ENCODE data around the gene FAM193B.
"Not testable (repeated sequence)": the region's sequence is repeated elsewhere in the genome, so short reads cannot be mapped to it uniquely, and the experiment has no call there.

The FAM193B gene

DNA sequence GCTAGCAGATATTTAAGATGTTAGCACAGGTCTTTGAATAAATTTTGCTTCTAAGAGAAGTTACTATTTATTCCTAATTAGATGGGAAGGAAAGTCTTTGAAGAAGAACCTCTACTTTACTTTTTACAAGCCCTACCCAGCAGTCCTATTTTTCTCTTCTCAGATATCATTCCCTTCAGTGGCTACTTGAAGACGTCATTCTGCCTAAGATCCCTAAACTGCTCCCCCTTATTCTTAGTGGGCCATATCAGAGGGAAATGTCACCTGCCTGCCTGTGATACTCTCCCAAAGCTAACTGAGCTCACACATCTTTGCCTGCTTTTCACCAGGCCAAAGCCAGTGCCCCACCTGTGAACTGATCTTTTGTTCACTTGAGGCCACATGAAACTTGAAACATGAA lies 21.1 kb upstream of the FAM193B start:
- no peak for DNase-seq

DNA sequence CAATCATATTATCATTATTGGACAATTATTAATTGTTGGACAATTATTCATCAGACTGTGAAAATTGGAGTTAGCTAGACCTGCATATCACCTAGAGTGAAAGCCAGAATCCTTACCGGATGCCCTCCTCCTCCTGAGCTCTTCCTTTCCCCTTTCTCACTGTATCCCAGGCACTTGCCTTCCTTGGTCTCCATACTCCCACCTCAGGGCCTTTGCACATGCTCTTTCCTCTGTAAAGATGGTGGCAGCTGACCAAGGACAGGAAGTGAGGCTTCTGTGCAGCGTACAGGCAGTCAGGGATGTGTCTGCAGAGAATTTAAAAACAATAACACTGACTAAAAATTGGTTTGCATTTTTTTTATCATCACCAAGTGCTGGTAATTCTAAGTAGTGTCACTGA lies 15.5 kb upstream of the FAM193B start:
- no peak for DNase-seq

DNA sequence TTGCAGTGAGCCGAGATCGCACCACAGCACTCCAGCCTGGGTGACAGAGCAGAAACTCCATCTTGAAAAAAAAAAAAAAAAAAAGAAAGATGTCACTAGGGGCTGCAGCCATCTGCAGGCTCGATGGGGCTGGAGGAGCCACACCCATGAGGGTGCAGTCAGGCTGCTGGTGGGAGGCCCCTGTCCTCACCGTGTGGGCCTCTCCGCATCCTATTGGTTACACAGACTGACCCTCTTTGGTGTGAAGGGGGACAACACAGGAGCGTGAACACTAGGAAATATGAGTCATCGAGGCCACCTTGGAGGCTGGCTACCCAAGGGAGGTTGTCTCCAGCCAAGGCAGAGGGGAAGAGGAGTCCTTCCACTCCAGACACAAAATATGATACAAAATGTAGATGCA lies 14.0 kb upstream of the FAM193B start:
- no peak for DNase-seq

DNA sequence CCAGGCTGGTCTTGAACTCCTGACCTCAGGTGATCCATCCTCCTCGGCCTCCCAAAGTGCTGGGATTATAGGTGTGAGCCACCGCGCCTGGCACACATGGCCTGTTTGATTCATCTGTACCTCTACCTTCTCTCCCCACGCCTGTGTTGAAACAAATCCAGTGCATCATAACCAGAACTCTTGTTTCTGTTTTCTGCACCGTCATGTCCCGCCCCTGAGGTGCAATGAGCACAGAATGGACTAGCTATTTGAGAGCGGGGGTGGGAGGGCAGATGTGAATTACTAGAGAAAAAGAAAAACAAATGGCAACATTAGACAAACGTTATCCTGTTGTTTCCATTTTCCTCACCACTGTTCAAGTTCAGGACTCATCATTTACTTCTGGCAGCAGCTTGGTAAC lies 10.7 kb upstream of the FAM193B start:
- DNase-seq: no peak

DNA sequence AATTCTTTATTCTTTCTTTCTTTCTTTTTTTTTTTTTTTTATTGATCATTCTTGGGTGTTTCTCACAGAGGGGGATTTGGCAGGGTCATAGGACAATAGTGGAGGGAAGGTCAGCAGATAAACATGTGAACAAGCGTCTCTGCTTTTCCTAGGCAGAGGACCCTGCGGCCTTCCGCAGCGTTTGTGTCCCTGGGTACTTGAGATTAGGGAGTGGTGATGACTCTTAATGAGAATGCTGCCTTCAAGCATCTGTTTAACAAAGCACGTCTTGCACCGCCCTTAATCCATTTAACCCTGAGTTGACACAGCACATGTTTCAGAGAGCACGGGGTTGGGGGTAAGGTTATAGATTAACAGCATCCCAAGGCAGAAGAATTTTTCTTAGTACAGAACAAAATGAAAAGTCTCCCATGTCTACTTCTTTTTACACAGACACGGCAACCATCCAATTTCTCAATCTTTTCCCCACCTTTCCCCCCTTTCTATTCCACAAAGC lies 5.1 kb upstream of the FAM193B start:
- not testable (repeated sequence) for DNase-seq

DNA sequence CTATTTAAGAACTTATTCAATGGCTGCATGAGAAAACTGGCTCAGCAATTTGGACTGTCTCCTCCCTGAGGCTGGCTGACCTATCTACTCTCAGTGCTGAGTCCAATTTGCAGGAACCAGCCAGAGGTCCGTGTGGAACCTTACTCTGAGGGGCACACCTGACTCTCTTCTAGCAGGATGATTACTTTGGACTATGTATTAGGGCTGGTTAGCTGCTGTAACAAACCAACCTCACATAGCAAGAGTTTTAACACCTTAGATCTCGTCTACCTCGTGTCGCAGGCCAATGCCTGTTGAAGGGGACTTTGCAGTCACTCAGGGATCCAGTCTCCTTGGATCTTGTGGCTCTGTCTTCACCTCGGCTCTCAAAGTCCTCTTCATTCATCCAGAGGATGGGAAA lies 3.4 kb upstream of the FAM193B start:
- no peak for DNase-seq

DNA sequence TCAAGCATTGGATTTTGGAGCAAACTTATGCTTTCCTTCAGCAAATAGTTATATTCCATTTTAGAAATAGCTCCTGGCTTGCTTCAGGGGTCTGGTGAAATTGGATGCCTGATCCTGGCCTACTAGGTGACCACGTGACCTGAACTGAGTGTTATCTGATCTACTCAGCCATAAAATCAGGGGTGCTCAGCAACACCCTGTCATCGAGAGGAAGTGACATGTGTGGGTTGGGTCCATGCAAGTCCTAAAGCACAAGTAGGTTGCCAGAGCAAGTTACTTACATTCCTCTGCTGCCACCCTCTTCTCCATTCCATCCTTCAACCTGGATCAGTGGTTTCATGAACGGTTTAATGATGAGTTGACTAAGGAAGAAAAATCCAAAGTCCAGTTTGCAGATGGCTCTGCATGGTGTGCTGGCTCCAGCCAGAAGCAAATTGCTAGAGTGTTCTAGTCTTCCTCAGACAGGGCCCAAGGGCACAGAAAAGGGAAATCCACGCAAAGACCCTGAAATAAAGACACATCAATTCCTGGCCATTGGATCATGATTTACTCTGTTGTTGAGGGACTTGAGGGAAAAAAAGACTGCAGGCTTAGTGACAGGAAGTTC lies 2.8 kb upstream of the FAM193B start:
- no peak for DNase-seq

DNA sequence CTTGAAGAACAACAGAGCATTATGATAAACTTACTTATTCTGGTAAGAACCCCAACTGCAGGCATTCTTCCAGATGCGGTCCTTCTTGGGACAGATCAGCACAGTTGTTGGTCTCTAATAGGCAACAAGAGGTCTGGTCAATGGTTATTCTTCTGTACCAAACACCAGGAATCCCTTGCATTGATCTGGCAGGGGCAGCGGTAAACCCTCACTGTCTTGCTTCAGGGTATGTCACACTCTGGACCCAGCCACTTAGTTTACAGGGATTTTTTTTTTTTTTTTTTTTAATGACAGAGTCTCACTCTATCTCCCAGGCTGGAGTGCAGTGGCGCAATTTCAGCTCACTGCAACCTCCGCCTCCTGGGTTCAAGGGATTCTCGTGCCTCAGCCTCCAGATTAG lies 1.3 kb upstream of the FAM193B start:
- DNase-seq: no peak

DNA sequence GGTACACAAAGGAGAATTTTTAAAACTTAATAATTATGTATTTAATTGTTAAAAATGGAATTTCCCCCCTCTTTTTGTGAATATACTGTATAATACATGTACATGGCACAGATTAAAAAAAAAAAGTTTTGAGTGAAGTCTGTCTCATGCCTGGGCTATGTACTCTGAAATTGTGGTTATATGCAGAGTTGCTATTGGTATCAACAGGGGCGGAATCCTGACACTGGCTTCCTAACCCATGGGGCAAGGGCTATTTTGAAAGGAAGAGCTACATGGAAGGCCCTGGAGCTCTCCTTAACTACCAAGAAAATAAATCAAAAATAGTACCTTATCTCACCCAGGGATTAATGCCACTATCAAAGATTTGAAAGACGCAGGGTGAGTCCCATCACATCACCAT lies 865 bp upstream of the FAM193B start:
- DNase-seq: no peak

DNA sequence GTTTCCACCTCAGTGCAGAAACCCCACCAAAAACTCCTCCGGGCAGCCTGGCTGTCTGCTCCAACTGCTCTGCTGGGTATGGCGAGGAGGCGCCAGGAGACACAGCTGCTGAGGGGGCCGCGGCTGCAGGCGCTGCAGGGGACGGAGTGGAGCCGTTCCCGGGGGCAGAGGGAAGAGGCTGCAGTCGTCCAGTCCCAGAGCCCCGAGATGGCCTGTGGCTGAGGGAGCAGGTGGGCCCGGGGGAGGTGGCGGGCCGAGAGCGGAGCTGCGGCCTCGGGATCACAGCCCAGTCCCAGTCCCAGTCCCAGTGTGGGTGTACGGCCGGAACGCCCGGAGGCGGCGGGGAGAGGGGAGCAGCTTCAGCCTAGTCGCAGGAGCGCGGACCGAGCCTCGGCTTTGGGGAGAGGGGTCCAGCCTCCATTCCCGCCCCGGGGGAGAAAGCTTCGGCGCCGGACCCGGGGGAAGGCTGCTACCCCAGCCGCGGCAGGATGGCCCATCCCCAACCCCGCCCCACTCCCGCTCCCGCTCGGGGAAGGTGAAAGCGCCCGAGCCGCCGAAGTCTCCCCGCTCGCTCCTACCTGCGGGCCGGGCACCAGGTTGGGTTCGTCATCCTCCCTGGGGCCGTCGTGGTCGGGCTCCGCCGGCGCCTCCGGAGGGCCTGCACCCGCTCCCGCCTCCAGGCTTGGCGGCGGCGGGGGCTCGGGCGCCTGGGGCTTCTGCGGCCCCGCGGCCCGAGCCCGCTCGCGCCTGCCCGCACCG lies 513 bp downstream of the FAM193B start:
- no peak for DNase-seq

DNA sequence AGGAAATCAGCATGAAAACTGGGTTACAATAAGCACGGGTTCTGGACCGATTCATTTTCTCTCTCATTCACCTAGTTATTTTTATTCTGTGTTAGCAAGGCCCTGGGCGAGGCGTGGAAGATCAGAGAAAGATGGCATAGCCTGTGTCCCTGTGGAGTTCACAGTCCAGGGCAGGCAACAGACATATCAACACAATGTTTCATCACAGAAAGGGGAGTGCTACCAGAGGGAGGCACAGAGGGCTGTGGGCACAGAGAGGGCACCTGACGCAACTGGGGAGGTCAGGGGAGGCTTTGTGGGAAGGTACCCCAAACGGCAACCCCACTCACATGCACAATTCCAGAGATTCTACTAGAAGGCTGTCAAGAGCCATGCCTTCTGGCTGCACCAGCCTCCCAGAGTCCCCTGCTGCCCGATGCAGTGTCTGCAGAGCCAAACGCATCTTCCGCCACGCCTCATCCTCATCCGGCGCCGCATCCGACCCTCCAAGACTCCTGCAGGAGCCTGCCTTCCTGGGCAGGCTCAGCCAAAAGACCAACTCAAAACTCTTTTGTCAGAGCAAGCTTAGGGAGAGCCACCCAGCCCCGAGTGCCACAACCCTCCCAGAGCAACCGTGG lies 1.4 kb downstream of the FAM193B start:
- DNase-seq: no peak

DNA sequence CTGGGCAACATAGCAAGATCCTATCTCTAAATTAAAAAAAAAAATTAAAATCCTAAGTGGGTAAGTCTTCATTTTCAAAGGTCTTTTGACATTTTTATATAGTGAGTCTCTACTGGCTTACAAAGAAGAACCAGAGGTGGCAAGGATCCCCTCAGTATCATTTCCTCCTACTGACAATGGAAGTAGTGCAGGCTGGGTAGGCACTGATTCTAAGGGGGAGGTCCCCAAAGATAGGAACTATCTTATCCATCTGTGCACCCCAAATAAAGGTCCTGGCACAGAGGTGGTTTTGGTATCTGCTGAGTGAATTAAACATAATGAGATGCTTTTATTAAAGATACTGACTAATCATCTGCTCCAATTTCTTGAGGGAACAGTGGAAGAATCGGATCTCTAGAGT lies 4.2 kb downstream of the FAM193B start:
- no peak for DNase-seq

DNA sequence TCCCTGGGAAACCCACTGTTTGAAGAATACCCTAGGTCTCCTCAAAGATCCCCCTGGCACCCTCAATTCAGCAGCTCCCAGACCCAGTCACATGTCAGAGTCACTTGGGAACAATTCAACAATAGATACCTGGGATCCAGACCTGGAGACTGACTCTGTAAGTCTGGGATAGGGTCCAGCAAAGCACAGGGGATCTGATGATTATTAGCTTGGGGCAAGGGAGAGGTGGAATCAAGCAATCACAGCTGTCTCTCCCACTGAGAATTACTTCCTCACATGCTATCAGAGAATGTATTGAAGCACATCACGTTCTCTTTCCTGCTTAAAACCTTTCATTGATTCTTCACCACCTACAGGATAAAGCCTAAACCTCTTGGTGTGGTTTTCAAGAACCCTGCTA lies 5.9 kb downstream of the FAM193B start:
- no peak for DNase-seq

DNA sequence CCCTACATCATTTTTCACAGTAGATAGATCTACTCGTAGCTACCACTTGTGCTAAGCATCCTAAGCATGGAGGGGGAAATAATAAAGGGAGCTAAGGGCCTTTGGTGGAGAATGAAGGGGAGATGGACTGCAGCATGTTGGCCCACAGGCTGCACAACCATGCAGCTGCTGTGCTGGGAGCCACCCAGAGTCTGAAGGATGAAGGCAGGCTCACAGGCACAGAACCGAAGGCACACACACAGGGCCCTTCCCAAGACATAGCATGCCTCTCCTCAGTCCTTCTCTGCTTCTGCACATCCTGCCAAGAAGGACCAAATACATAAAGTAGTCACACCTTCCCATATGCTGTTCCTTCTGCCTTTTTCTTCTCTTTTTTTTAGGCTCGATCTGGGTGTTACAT lies 6.6 kb downstream of the FAM193B start:
- no peak for DNase-seq

DNA sequence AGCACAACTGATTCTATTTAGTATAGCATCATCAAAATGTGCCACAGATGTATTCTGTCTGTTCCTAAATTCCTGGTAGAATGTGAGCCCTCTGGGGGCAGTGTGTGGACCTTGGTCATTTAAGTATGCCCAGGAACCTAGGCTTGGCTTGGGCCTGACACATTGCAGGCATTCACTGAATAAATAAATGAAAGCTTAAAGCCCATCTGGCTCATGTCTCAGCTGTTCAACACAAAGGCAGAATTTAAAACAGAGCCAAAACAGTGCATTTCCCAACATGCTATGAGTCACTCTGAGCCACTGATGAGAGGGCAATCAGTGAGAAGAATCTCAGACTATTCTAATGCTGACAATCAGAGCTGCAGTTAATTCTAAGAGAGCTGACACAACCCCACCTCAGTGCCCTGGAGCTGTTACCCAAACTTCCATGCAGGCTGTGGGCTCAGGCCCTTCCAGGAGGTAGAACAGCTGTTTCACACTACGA lies 8.1 kb downstream of the FAM193B start:
- no peak for DNase-seq

DNA sequence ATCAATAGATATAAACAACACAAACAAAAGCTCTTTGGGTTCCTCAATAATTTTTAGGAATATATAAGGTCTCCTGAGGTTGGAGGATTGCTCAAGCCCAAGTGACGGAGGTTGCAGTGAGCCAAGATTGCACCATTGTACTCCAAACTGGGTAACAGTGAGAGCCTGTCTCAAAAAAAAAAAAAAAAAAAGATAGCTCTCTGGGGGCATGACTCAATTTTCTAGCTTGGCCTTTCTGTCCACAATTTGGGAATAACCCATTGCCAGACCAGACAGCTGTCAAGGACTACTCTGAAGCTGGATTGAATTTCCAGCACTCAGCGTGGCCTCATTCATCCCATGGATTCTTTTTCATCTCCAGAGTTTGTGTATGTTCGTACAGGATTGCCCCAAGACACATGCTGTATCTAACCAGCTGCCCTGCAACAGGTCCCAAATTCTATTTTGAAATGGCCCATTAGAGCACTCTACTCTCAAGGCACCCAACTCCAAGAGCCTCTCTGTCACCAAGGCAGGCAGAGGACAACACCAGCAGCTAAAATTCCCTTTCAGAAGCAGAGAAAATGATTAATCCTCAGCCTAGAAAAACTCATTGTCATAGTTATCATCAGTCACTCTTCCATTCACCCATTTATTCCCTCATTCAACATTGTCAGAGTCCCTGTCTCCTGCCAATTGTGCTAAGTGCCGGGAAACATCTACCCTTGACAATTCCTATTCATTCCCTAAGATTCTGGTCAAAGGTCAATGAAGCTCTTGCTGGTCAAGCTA lies 8.7 kb downstream of the FAM193B start:
- no peak for DNase-seq

DNA sequence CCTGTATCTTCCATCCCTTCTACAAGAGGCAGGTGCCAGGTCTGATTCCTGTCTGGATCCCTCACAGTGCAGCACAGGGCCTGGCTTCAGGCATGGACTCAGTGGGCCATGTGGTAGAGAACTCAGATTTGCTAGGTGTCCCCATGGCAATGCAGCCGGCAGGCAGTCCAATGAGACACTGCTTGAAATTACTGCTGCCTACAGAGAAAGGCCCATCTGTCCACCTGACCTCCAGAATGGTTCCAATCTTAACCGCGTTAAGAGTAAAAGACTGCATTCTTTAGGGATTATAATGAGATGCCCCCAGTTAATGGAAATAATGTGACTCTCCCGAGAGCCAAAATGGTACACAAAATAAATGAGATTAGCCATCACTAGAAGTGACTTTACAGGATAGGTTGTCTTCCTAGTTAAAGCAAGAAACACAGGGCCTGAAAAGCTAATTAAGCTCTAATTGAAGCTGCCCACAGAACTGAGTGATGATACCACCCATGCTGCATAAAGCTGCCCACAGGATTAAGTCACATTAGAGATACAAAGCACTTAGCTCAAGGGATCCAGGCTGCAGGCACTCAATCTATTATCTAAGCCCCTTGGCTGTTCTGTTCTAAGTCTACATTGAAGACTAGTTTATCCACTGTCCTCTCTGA lies 11.4 kb downstream of the FAM193B start:
- DNase-seq: no peak

DNA sequence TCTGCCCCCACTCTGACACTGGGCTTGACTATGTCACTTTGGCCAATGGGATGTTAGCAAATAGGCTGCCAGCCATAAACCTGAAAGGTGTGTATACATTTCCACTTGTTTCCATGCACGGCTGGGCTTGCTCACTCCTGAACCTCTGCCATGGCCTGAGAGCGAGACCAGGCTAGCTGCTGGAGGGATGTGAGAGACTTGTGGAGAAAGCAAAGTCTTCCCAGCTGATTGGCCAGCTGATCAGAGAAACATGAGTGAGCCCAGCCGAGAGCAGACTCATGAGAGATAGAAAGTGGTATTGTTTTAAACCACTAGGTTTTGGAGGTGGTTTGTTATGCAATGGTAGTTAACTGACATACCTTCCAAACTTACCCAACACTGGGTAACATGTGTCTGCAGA lies 13.9 kb downstream of the FAM193B start:
- no peak for DNase-seq

DNA sequence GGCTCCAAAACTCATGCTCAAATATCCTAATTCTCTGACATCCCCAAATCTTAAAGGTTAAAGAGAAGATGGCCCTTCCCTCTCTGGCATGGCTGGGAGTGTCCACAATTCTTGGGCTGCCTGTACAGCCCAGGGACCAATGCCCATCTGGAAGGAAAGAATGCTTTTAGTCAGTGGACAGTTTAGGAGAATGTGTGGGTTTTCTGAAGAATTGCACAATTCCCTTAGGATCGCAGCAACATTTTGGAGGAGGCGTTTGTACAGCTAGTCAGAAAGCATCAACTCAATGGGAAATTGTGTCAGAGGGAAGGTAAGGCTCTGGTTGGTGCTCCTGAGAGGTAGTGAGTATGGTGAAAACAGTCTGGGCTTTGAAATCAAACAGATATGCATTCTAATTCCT lies 15.0 kb downstream of the FAM193B start:
- DNase-seq: no peak

DNA sequence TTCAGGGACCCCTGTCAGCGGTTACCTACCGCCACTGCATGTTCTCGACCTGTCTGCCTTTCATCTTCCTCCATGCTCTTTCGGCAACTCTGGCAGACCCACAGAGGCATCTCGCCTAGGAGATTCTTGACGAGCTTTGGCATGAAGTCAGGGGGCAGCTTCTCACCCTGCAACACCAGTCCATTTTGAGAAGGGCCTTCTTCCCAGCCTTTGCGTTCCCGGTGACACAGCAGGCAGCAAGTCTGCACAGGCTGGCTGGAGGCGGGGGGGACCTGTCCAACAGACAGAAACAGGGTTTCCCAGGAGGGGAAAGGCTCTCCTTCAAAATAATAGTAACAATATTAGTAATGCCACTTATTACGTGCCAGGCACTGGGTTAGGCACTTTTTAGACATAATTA lies 15.5 kb downstream of the FAM193B start:
- DNase-seq: no peak

DNA sequence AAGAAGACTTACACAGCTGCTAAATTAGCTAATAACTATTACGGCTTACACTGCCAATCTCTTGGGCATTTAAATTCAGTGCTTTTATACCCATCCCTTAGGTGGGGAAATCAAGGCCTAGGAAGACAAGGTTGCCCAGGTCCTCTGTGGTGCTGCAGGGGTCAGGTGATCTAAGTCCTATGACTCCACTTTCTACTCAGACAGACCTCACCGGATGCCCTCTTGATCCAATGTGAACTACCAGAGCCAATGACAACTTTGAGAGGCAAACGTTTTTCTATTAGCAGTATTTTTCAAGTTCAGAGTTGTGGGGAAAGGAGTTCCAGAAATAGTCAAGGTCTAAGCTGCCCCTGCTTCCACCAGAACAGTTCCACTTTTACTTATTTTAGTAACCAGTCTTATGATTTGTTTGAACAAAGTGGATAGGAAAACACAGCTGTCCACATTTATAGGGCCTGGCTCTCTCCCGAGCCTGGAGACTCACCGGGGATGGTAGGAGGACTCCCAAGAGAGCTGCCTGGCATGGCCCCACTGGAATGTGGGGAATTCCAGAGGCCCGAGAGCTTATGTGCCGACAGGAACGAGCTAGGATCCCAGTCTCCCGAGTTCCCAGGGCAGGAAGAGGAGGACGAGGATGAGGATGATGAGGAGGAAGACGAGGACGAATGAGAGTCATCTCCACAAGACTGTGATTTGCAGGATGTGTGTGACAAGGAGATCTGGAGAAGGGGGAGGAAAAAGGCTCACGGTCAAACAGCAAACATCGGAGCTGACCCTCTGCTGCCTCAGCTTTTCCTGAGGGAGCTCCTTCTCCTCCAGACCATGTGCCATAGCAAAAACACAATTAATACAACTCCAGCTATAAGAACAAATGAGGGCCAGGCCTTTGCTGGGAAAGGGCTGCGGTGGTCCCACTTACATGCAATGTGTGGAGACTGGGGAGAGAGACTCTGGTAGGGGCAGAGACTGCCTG lies 16.7 kb downstream of the FAM193B start:
- no peak for DNase-seq

DNA sequence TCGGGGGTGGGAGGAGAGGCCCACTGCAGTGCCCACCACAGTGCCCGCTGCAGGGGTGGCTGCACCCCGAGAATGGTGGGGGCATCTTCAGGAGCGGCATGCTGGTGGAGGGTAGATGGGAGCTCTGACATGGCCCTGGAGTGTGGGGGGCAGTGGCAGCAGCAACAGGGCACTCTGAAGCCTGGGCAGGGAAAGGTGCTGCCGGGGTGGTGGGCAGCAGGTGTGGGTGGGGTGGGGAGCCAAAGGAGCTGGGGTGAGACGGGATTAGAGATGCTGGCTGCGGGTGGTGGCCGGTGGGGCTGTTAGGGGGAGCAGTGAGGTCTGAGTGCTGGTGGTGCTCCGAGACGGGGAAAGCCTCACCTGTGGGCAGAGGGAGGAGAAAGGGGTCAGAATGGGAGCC lies 18.0 kb downstream of the FAM193B start:
- no peak for DNase-seq

Data from NCI-H1930 (cell line).